A673 (cell line): Measurements from ENCODE around the gene GJB2. TPM values are rescaled to one million over a fixed set of nuclear protein-coding genes. Genes with fewer than 3 reads are reported as not detected.

Experiments
- BruUV-seq: library from RNA; stranded (reverse); fragments of 400-500 nt; replicated peaks from 2 replicates; lab custom pipeline; 2021; lab: Mats Ljungman, UMichigan
- CTCF ChIA-PET: fragments of 300-600 bp; sonication (Branson Sonifier 250); formaldehyde crosslinking; loops from one replicate; lab custom pipeline; 2022; ENCODE audit warnings: antibody characterized with exemption; lab: Charles Lee
- POLR2A ChIA-PET: fragments of 300-600 bp; sonication (Branson Sonifier 250); formaldehyde crosslinking; loops from one replicate; lab custom pipeline; 2022; ENCODE audit warnings: antibody characterized with exemption; ENCODE audit not compliant: low non-redundant PET; lab: Charles Lee
- DNase-seq: peaks from one replicate; pipeline ENCODE4 v3.0.0-alpha.2; 2015; ENCODE audit warnings: low spot score
- H3K27ac ChIP-seq: fragments of 200-600 bp; sonication (generic); 2 replicates; pipeline ENCODE4 v1.5.1; 2016; ENCODE audit warnings: mixed run types, low read depth, mild to moderate bottlenecking, mixed read lengths, antibody characterized with exemption, low read length; ENCODE audit not compliant: poor library complexity, severe bottlenecking
- H3K27me3 ChIP-seq: fragments of 200-600 bp; sonication (generic); replicated peaks from 2 replicates; pipeline ENCODE4 v1.6.1; 2017; ENCODE audit warnings: mixed run types, low read depth, mild to moderate bottlenecking, mixed read lengths, antibody characterized with exemption, low read length; ENCODE audit not compliant: insufficient read depth, poor library complexity
- H3K36me3 ChIP-seq: fragments of 200-600 bp; sonication (generic); 2 replicates; pipeline ENCODE4 v1.6.1; 2016; ENCODE audit warnings: mixed run types, mild to moderate bottlenecking, mixed read lengths, antibody characterized with exemption, low read length; ENCODE audit not compliant: insufficient read depth, poor library complexity, severe bottlenecking
- H3K4me1 ChIP-seq: fragments of 200-600 bp; sonication (generic); 2 replicates; pipeline ENCODE4 v1.6.1; 2017; ENCODE audit warnings: mixed run types, mild to moderate bottlenecking, mixed read lengths, antibody characterized with exemption, low read length; ENCODE audit not compliant: insufficient read depth, poor library complexity, severe bottlenecking
- H3K4me3 ChIP-seq: fragments of 200-600 bp; sonication (generic); 2 replicates; pipeline ENCODE4 v1.5.1; 2016; ENCODE audit warnings: low read depth, mixed run types, mild to moderate bottlenecking, mixed read lengths, low read length; ENCODE audit not compliant: poor library complexity, severe bottlenecking
- H3K9me3 ChIP-seq: fragments of 200-600 bp; sonication (generic); 2 replicates; pipeline ENCODE4 v1.6.1; 2016; ENCODE audit warnings: mixed run types, low read depth, mild to moderate bottlenecking, mixed read lengths, antibody characterized with exemption, low read length; ENCODE audit not compliant: poor library complexity, severe bottlenecking
- CTCF ChIP-seq: fragments of 300-800, 200-600 bp; sonication (generic); conservative IDR thresholded peaks from 2 replicates; pipeline ENCODE4 v1.5.1; 2017; ENCODE audit warnings: low read depth, mild to moderate bottlenecking, antibody characterized with exemption, low read length, moderate library complexity, mixed read lengths
- EZH2 ChIP-seq: fragments of 200-600 bp; sonication (generic); IDR thresholded peaks from 2 replicates; pipeline ENCODE4 v1.6.1; 2017; ENCODE audit warnings: borderline replicate concordance, low read depth, mild to moderate bottlenecking, mixed read lengths, antibody characterized with exemption, low read length; ENCODE audit not compliant: poor library complexity, severe bottlenecking
- intact Hi-C: fragments of 100-400 bp; cut with micrococcal nuclease; formaldehyde crosslinking; loops from one replicate; pipeline ENCODE4 v1.10.0; 2022; ENCODE audit not compliant: unreplicated experiment
- total RNA-seq: library from RNA; stranded (reverse); gene quantifications from 2 replicates; pipeline ENCODE4 v1.2.3, GENCODE V29; 2021

The GJB2 gene
- total RNA-seq, 1 experiment from 2014 or later = not detected

- Histone ChIP-seq H3K36me3 (no peaks in the 10 kb centered on the region), H3K27me3 (peaks cover 40% of the 10 kb centered on the region), H3K9me3 (no peaks in the 10 kb centered on the region), H3K4me3 (no peak overlapping the region), H3K27ac (no peak overlapping the region), H3K4me1 (peaks cover 3% of the 10 kb centered on the region)
- POLR2A ChIA-PET = interaction anchor here (0.8 kb wide), 1 partner anchor 242 kb away, joined by 4 read pairs; no protein-coding TSS in a partner anchor
- intact Hi-C loops = no loop called here
- CTCF ChIA-PET = no interaction called here
- DNase-seq = no peak
- no peak for TF ChIP-seq EZH2
- TF ChIP-seq CTCF = no peak
- BruUV-seq = no TSS peak
Observed at GRCh38 chr13:20198781-20199180, 6.0 kb upstream of the GJB2 start.

GRCh38 chr13:20197361-20197834, 4.7 kb upstream of the GJB2 start:
- Histone ChIP-seq H3K36me3 (no peaks in the 10 kb centered on the region), H3K9me3 (no peaks in the 10 kb centered on the region), H3K4me3 (no peak overlapping the region), H3K4me1 (peaks cover 12% of the 10 kb centered on the region), H3K27me3 (peaks cover 54% of the 10 kb centered on the region), H3K27ac (no peak overlapping the region)
- no peak for TF ChIP-seq EZH2
- TF ChIP-seq CTCF = peak; percentile 80
- POLR2A ChIA-PET = interaction anchor here (0.6 kb wide), 1 partner anchor 172 kb away, joined by 5 read pairs; no protein-coding TSS in a partner anchor
- BruUV-seq = no TSS peak
- CTCF ChIA-PET = interaction anchor here (0.6 to 1.0 kb wide), 4 partner anchors 11 to 292 kb away, joined by 3 to 12 read pairs (median 4); no protein-coding TSS in a partner anchor
- peak; percentile 63 for DNase-seq
- intact Hi-C loops = loop anchor here (1.0 kb wide), 1 partner anchor 292 kb away; no protein-coding TSS in a partner anchor

- POLR2A ChIA-PET = no interaction called here
- Histone ChIP-seq H3K27me3 (peaks cover 70% of the 10 kb centered on the region), H3K4me3 (no peak overlapping the region), H3K9me3 (no peaks in the 10 kb centered on the region), H3K4me1 (peaks cover 12% of the 10 kb centered on the region), H3K36me3 (no peaks in the 10 kb centered on the region), H3K27ac (no peak overlapping the region)
- no peak for TF ChIP-seq EZH2
- BruUV-seq = no TSS peak
- CTCF ChIA-PET = no interaction called here
- no peak for DNase-seq
- intact Hi-C loops = no loop called here
Observed at GRCh38 chr13:20195801-20196200, 3.1 kb upstream of the GJB2 start.

GRCh38 chr13:20193907-20194631, 1.3 kb upstream of the GJB2 start:
- no peak for DNase-seq
- Histone ChIP-seq H3K36me3 (no peaks in the 10 kb centered on the region), H3K27me3 (peaks cover 69% of the 10 kb centered on the region), H3K4me1 (peaks cover 12% of the 10 kb centered on the region), H3K4me3 (peak overlapping the region; percentile 54), H3K27ac (no peak overlapping the region), H3K9me3 (no peaks in the 10 kb centered on the region)
- ChIA-PET CTCF (no interaction called here), POLR2A (no interaction called here)
- intact Hi-C loops = no loop called here
- BruUV-seq = no TSS peak
- TF ChIP-seq EZH2 (no peak), CTCF (no peak)
